Measurements from ENCODE around the gene LEKR1.

- TF ChIP-seq POLR2A (IDR thresholded peaks at IDR 0.05; ENCODE audit: low read length): no peak
- no peak for TF ChIP-seq GATA1 (IDR thresholded peaks at IDR 0.05; ENCODE audit: low read depth, low read length)
Measured at GRCh38 chr3:156838035-156838434, 11.9 kb downstream of the LEKR1 start.

Data from erythroblast (primary cell).